ENCODE data around the gene CUX1.
"Not testable (repeated sequence)": the region's sequence is repeated elsewhere in the genome, so short reads cannot be mapped to it uniquely, and the experiment has no call there.

Gene CUX1

GRCh38 chr7:102024005-102024768, 206.8 kb downstream of the CUX1 start:
- no peak for DNase-seq

DNA sequence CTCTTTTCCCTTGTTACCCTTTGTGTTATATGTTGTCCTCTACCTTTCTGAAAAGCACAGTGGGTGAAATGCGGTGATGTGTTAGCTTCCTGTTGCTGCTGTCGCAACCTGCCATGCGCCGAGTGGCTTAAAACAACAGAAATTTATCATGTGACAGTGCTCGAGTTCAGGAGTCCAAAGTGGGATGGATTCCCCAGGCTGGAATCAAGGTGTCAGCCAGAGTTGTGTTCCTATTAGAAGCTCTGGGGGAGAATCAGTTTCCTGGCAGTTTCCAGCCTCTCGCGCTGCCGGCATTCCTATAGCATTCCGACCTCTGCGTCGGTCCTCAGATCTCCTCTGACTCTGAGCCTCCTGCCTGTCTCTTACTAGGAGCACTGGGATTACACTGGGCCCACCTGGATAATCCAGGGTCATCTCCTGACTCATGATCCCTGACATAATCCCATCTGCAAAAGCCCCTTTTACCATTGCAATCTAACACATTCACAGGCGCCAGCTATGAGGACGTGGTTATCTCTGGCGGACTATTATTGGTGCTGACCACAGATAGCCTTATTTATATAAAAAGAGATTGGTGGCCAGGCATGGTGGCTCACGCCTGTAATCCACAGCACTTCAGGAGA, 207.5 kb downstream of the CUX1 start:
- peak; percentile 7 to 41 for DNase-seq

DNA sequence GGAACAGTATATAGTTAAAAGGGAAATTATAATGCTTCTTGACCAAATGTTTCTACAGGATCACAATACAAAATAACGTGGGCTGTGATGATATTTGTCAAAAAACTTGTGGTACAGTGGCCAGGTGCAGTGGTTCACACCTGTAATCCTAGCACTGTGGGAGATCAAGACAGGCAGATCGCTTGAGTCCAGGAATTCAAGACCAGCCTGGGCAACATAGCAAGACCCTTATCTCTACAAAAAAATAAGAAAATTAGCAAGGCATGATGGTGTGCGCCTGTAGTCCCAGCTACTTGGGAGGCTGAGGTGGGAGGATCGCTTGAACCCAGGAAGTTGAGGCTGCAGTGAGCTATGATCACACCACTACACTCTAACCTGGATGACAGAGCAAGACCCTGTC, 208.4 kb downstream of the CUX1 start:
- DNase-seq = not testable (repeated sequence)

- no peak for DNase-seq
Measured at GRCh38 chr7:102028206-102028826, 210.9 kb downstream of the CUX1 start.

DNA sequence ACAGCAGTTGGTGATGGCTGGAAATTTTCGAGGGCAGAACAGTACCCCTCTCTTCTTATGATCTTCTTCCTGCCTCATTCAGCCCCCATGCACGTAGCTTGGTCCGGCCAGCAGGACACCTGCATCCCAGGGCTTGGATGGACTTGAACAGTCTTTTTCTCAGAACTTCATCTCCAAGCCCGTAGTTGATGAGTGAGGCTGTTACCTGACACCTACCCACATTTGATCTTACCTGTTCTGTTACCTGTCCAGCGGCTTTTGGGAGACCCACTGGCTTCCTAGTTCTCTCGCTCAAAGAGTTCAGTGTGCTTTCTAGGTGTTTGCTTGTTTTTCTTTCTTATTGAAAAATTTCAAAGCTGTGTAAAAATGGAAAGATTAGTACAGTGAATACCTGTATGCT, 212.2 kb downstream of the CUX1 start:
- DNase-seq = no peak

- no peak for DNase-seq
Measured at GRCh38 chr7:102030696-102031095, 213.3 kb downstream of the CUX1 start.

GRCh38 chr7:102036958-102037357, 219.5 kb downstream of the CUX1 start:
- DNase-seq = no peak

DNA sequence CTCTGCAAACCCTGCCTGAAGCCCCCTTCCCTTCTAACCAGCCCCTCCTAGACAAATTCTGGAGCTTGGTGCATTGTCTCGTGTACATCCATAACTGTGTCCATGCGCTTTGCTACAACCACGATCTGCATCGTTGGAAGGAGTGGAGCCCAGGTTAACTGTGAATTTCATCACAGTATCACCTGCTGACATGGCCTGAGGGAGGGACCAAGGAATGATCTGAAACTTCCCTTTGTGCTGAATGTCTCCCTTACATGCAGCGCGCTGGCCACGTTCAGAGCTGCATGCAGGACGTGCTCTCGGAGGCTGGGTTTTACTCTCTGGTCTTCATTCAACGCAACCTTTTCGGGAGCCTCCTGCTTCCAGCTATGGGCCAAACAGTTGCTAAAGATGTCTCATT, 222.3 kb downstream of the CUX1 start:
- no peak for DNase-seq

DNA sequence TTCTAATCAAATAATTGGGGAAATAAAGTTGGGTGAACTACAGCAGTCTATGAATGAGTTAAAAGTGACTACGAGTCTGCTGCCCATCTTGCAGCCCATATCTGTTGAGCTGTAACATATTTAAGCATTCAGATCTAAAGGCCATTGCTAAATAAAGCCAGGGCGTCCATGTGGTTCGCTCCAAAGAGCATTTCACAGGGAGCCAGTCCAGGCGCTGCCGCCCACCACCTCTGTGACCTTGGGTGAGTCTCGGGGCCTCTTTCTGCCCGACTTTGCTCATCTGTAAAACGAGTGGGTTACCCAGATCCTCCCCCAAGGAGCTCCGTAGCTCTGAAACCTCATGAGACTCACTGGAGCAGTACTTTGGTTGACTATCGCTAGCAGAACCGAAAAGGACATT, 223.1 kb downstream of the CUX1 start:
- DNase-seq = no peak

GRCh38 chr7:102042016-102042656, 224.7 kb downstream of the CUX1 start:
- DNase-seq = no peak

GRCh38 chr7:102042796-102043195, 225.4 kb downstream of the CUX1 start:
- DNase-seq = not testable (repeated sequence)

GRCh38 chr7:102044641-102044983, 227.2 kb downstream of the CUX1 start:
- no peak for DNase-seq

DNA sequence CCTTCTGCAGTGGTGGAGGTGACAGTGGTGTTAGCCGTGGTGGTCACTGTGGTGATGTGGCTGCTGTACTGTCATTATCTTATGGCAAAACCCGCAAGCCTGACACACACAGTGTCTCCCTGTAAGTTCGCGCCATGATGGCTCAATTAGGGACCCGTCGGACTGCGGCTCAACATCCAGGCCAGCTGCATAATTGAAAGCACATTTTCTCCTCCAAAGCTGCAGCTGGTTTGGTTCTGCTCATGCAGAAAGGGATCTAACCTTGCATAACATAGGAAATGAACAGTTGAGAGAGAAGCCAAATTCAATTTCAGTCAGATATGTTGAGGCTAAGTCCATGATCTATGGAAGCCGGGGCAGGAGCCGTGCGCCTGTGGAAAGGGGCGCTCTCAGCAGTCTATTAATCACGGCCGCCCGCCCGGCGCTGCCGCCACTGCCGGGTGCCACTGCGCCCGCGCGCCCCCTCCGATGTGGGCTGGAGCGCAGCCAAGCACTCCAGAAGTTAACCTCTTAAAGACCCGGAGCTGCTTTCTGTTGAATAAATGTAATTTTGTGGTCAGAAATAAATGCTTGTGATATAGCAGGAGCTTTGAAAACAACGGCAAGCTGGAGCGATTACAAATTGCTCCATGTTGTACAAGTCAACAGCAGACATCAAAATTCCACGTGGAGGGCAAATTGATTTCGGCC, 227.7 kb downstream of the CUX1 start:
- DNase-seq = peak in 1 of 2 donors; percentile 20

DNA sequence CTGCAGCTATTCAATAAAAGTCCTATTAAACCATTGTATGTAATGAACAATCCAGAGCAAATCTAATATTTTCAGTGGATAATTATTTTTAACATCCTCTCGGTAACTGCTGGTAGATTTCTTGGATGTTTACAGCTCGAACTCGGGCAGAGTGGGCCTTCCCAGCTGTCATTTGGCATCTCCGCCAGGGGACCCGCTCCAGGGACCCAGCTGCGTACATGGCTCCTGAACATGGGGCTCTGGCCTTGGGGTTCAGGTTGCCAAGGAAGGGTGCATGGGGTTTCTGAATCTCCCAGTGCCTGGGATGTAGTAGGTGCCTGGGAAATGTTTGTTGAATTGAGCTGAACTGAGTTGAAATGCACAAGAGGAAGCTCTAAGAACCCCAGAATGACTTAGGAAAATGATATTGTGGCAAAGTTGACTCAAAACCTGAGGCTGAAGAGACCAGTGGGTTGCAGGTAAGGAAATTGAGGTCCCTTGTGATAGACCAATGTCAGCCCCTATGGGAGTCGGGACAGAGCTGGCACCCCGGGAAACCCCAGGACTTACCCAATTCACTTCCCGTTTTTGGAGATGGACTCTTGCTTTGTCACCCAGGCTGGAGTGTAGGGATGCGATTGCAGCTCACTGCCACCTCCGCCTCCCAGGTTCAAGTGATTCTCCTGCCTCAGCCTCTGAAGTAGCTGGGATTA, 228.4 kb downstream of the CUX1 start:
- peak; percentile 87 to 89 for DNase-seq

GRCh38 chr7:102046373-102047117, 229.1 kb downstream of the CUX1 start:
- no peak for DNase-seq

DNA sequence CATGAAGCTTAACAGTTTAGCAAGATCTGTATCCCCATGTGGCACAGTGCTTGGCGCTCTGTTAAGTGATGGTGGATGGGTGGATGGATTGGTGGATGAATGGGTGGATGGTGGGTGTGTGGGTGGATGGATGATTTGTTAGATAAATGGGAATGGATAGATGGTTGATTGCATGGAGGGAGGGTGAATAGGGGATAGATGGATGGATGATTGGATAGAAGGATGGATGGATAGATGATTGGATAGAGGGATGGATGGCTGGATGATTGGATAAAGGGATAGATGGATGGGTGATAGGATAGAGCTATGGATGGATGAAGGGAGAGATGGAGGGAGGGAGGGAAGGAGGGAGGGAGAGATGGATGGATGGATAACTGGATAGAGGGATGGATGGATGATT, 229.7 kb downstream of the CUX1 start:
- no peak for DNase-seq

GRCh38 chr7:102049765-102050164, 232.3 kb downstream of the CUX1 start:
- DNase-seq = no peak

- DNase-seq = no peak
Measured at GRCh38 chr7:102050864-102051460, 233.5 kb downstream of the CUX1 start.

DNA sequence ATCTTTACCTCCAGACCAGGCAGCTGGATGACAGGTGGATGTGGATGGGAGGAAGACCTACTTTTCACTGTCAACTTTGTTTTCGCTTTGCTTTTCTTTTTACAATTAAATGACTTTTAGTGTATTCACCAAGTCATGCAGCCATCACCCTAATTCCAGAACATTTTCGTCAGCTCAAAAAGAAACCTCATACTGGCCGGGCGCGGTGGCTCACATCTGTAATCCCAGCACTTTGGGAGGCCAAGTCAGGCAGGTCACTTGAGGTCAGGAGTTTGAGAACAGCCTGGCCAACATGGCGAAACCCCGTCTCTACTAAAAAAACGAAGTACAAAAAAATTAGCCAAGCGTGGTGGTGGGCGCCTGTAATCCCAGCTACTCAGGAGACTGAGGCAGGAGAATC, 234.3 kb downstream of the CUX1 start:
- DNase-seq = not testable (repeated sequence)

DNA sequence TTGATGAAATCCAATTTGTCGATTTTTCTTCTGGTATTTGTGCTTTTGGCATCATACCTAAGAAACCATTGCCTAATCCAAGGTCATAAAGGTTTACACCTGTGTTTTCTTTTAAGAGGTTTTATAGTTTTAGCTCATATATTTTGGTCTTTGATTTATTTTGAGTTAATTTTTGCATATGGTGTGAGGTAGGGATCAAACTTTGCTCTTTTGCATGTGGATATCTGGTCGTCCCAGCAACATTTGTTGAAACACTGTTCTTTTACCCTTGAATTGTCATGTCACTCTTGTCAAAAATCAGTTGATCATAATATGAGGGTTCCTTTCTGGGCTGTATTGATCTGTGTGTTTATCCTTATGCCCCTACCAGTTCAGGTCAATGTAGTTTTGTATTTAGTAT, 236.7 kb downstream of the CUX1 start:
- DNase-seq = no peak
